ENCODE measurements around the gene FHIP1B.
A peak's percentile ranks its signal among the peaks of the same experiment; 100 is the strongest.

The FHIP1B gene

DNA sequence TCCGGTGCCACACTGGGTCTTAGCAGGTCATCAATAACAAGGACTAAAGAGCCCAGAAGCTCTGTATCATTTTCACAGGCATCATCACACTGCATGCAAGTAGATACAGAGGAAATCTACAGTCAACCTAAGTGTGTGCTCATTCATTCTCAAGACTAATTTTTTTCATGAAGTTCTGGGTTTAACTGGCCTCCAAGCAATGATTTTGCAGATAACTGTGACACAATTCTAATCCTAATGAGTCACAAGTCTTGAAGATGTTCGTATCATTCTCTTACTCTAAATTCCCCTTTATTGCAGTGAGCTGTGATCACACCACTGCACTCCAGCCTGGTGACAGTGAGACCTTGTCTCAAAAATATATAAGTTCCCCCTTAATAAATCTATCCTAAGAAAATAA lies 33.0 kb downstream of the FHIP1B start:
- Histone ChIP-seq H3K27ac (peak overlapping the region; percentile 94), H3K36me3 (no peaks in the 10 kb centered on the region), H3K4me3 (ENCODE audit: low read depth in 1 of 2, low read length in 1 of 2) (peak overlapping the region; percentile 41 to 44), H3K4me1 (ENCODE audit: control insufficient read depth in 1 of 2, insufficient read depth in 1 of 2, low read depth in 1 of 2, low read length in 1 of 2) (peaks cover 98 to 100% of the 10 kb centered on the region in 2 experiments), H3K9me3 (no peaks in the 10 kb centered on the region), H3K27me3 (no peaks in the 10 kb centered on the region)
- TF ChIP-seq, protein P1, sequence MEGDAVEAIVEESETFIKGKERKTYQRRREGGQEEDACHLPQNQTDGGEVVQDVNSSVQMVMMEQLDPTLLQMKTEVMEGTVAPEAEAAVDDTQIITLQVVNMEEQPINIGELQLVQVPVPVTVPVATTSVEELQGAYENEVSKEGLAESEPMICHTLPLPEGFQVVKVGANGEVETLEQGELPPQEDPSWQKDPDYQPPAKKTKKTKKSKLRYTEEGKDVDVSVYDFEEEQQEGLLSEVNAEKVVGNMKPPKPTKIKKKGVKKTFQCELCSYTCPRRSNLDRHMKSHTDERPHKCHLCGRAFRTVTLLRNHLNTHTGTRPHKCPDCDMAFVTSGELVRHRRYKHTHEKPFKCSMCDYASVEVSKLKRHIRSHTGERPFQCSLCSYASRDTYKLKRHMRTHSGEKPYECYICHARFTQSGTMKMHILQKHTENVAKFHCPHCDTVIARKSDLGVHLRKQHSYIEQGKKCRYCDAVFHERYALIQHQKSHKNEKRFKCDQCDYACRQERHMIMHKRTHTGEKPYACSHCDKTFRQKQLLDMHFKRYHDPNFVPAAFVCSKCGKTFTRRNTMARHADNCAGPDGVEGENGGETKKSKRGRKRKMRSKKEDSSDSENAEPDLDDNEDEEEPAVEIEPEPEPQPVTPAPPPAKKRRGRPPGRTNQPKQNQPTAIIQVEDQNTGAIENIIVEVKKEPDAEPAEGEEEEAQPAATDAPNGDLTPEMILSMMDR (IDR thresholded peaks at IDR 0.05) = no peak

DNA sequence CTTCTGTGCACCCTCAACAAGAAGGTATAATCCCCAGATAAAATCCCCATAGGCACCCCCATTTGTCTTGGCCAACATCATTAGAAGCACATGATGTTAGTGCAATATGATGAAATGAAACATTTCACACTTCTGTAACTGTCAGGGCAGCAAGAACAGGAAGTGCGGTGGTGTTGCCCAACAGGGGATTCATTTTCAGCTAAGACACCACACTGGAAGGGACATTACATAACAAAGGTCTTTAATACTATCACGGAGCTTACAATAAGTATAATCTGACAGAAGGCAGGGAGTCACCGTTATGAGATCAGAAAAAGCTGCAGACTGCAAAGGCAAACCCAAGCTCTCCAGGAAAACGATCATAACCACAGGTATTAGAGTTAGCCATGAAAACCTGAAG lies 33.5 kb downstream of the FHIP1B start:
- H3K36me3 ChIP-seq = no peaks in the 10 kb centered on the region
- no peaks in the 10 kb centered on the region for H3K27me3 ChIP-seq
- peaks cover 98 to 100% of the 10 kb centered on the region in 2 experiments for H3K4me1 ChIP-seq (ENCODE audit: control insufficient read depth in 1 of 2, insufficient read depth in 1 of 2, low read depth in 1 of 2, low read length in 1 of 2)
- peak overlapping the region; percentile 41 to 44 for H3K4me3 ChIP-seq (ENCODE audit: low read depth in 1 of 2, low read length in 1 of 2)
- no peaks in the 10 kb centered on the region for H3K9me3 ChIP-seq
- TF ChIP-seq, protein P1 (IDR thresholded peaks at IDR 0.05) = no peak
- peak overlapping the region; percentile 94 for H3K27ac ChIP-seq

DNA sequence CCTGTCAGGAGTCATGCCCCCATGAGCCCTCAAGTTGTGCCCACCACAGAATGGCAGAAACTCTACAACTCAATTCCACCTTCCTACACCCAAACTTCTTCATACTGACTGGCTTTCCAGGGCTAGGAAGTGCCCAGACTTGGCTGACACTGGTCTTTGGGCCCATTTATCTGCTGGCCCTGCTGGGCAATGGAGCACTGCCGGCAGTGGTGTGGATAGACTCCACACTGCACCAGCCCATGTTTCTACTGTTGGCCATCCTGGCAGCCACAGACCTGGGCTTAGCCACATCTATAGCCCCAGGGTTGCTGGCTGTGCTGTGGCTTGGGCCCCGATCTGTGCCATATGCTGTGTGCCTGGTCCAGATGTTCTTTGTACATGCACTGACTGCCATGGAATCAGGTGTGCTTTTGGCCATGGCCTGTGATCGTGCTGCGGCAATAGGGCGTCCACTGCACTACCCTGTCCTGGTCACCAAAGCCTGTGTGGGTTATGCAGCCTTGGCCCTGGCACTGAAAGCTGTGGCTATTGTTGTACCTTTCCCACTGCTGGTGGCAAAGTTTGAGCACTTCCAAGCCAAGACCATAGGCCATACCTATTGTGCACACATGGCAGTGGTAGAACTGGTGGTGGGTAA lies 35.1 kb downstream of the FHIP1B start, which contains the start of gene OR52W1:
Gene OR52W1 (plus strand): TSS at position 51 of the 637 bp plus-strand sequence. CDS start 0 bp downstream, at position 51.
- peak within 1 kb of the TSS; percentile 94 for H3K27ac ChIP-seq
- no peaks in the 10 kb centered on the region for H3K27me3 ChIP-seq
- no peak within 1 kb of the TSS for H3K4me3 ChIP-seq (ENCODE audit: low read depth in 1 of 2, low read length in 1 of 2)
- H3K9me3 ChIP-seq = no peaks in the 10 kb centered on the region
- TF ChIP-seq, protein P1 (IDR thresholded peaks at IDR 0.05) = no peak
- H3K4me1 ChIP-seq (ENCODE audit: control insufficient read depth in 1 of 2, insufficient read depth in 1 of 2, low read depth in 1 of 2, low read length in 1 of 2) = peaks cover 95 to 100% of the 10 kb centered on the region in 2 experiments
- H3K36me3 ChIP-seq = no peaks in the 10 kb centered on the region

DNA sequence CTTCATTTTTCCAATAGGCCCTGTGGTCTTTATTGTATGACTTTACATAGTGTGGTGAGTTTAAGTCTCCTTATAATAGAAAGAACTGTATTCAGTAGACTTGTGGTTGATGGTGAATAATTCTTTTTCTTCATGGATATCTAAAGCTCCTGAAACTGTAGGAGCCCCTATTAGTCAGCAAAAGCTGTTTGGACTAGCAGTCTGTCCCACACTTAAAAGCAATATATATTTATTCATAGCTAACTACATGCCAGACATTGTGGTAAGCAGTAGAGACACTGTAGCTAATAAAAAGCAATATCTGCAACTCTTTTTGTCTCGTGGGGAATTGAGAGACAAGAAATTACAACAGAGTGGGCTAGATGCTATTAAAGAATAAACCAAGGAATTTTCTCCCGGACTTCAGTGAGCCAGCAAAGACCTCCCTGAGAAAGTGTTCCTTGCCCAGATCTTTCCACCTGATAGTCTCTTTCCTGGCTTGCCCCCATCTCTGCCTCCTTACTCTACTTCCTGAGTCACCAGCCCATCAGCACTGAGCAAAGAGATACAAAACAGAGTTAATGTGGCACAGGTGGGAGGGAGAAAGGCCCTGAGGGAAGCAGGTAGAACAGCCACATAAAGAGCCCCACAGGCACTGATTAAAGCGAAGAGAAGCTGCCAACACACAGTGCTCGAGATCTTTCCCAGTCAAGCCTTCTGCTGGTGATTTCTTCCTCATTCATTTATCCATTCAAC lies 36.8 kb downstream of the FHIP1B start:
- H3K36me3 ChIP-seq = no peaks in the 10 kb centered on the region
- H3K9me3 ChIP-seq = no peaks in the 10 kb centered on the region
- H3K27ac ChIP-seq = peak overlapping the region; percentile 94
- TF ChIP-seq, protein P1 (IDR thresholded peaks at IDR 0.05) = no peak
- H3K4me3 ChIP-seq (ENCODE audit: low read depth in 1 of 2, low read length in 1 of 2) = no peak overlapping the region
- H3K4me1 ChIP-seq (ENCODE audit: control insufficient read depth in 1 of 2, insufficient read depth in 1 of 2, low read depth in 1 of 2, low read length in 1 of 2) = peaks cover 95 to 100% of the 10 kb centered on the region in 2 experiments
- H3K27me3 ChIP-seq = no peaks in the 10 kb centered on the region

DNA sequence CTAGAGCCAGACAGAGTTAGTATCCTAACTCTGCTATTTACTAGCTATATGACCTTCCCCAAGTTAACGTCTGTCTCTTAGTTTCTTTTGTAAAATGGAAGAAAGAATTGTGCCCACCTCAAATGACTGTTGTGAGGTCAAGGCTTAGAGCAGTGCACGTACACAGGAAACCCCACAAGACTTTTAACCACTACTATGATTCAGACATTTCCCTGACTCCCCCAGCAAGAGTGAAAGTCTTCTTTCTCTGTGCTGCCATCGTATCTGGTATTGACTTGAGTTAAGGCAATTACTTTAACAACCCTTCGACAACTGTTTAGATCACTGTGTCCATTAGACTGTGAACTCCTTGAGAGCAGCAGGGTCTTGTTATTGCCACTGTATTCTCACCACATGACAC lies 38.0 kb downstream of the FHIP1B start:
- H3K9me3 ChIP-seq = no peaks in the 10 kb centered on the region
- peaks cover 95 to 100% of the 10 kb centered on the region in 2 experiments for H3K4me1 ChIP-seq (ENCODE audit: control insufficient read depth in 1 of 2, insufficient read depth in 1 of 2, low read depth in 1 of 2, low read length in 1 of 2)
- H3K36me3 ChIP-seq = no peaks in the 10 kb centered on the region
- H3K4me3 ChIP-seq (ENCODE audit: low read depth in 1 of 2, low read length in 1 of 2) = no peak overlapping the region
- H3K27me3 ChIP-seq = no peaks in the 10 kb centered on the region
- TF ChIP-seq, protein P1 (IDR thresholded peaks at IDR 0.05) = no peak
- peak overlapping the region; percentile 35 for H3K27ac ChIP-seq
